ENCODE results near the gene GHITM. TPM values are rescaled to one million over a fixed set of nuclear protein-coding genes. Genes with fewer than 3 reads are reported as not detected.
"Not testable (repeated sequence)": the region's sequence is repeated elsewhere in the genome, so short reads cannot be mapped to it uniquely, and the experiment has no call there.

The GHITM gene
- total and polyA plus RNA-seq, 2 donors (not counting 1 experiment from before 2014, with no cell fraction given): 40.5 to 75.1 TPM

- H3K27me3 Mint-ChIP-seq: peaks cover 6% of the 10 kb centered on the region
- no peak overlapping the region for H2AFZ ChIP-seq (ENCODE audit: insufficient read depth, low read depth, low read length, poor library complexity, severe bottlenecking)
- intact Hi-C loops (cut with micrococcal nuclease): no loop called here
- H4K20me1 ChIP-seq (ENCODE audit: control insufficient read depth, insufficient read depth, low read length, poor library complexity, severe bottlenecking): no peaks in the 10 kb centered on the region
- H3K27me3 ChIP-seq (replicated peaks in 1 of 4; ENCODE audit: control extremely low read depth in 1 of 4, control insufficient read depth in 3 of 4, insufficient read depth in 4 of 4, low read length in 3 of 4): no peaks in the 10 kb centered on the region
- no peaks in the 10 kb centered on the region for H3K9me3 ChIP-seq (ENCODE audit: control extremely low read depth in 1 of 3, control insufficient read depth in 2 of 3, insufficient read depth in 1 of 3, low read length in 2 of 3)
- no peak overlapping the region for H3K9ac ChIP-seq (ENCODE audit: low read length)
- H3K4me3 ChIP-seq (ENCODE audit: control extremely low read depth in 1 of 5, extremely low read depth in 1 of 5, insufficient read depth in 1 of 5, low read depth in 2 of 5, low read length in 4 of 5): no peak overlapping the region
- H3K4me2 ChIP-seq (replicated peaks; ENCODE audit: low read depth, low read length, poor library complexity, severe bottlenecking): no peak overlapping the region
- H3K79me2 ChIP-seq (ENCODE audit: control insufficient read depth, insufficient read depth, low read length): no peaks in the 10 kb centered on the region
- H3K36me3 ChIP-seq (replicated peaks in 1 of 2; ENCODE audit: control extremely low read depth in 1 of 2, control insufficient read depth in 1 of 2, extremely low read depth in 1 of 2, insufficient read depth in 2 of 2, low read length in 1 of 2): no peaks in the 10 kb centered on the region
- H3K27ac Mint-ChIP-seq: no peak overlapping the region
- no peaks in the 10 kb centered on the region for H3K4me1 Mint-ChIP-seq
- ChIA-PET POLR2A (no interaction called here), CTCF (no interaction called here)
- no peak overlapping the region for H3K27ac ChIP-seq (ENCODE audit: low read length in 2 of 2)
- no peak for TF ChIP-seq EZH2 (IDR thresholded peaks at IDR 0.05; ENCODE audit: borderline replicate concordance, insufficient read depth, low read depth, low read length, poor library complexity, severe bottlenecking)
- no peak for TF ChIP-seq CTCF (IDR thresholded peaks at IDR 0.05)
- DNase-seq (no peak), ATAC-seq (ENCODE audit: low read depth) (no peak)
- H3K9me3 Mint-ChIP-seq (ENCODE audit: insufficient read depth): no peaks in the 10 kb centered on the region
- H3K4me3 Mint-ChIP-seq: no peak overlapping the region
- H3K4me1 ChIP-seq (ENCODE audit: control insufficient read depth in 2 of 2, insufficient read depth in 2 of 2, low read length in 2 of 2): no peaks in the 10 kb centered on the region
- WGBS (ENCODE audit: insufficient coverage): 92% methylated on average over 18 of the region's 18 CpGs
Measured at GRCh38 chr10:84108797-84109196, 30.5 kb upstream of the GHITM start.

GRCh38 chr10:84109772-84110171 lies 29.5 kb upstream of the GHITM start:
- H2AFZ ChIP-seq (ENCODE audit: insufficient read depth, low read depth, low read length, poor library complexity, severe bottlenecking); H3K27me3 ChIP-seq (replicated peaks in 1 of 4; ENCODE audit: control extremely low read depth in 1 of 4, control insufficient read depth in 3 of 4, insufficient read depth in 4 of 4, low read length in 3 of 4); H3K27ac Mint-ChIP-seq; CTCF ChIA-PET; intact Hi-C loops (cut with micrococcal nuclease); H3K4me2 ChIP-seq (replicated peaks; ENCODE audit: low read depth, low read length, poor library complexity, severe bottlenecking); H3K27me3 Mint-ChIP-seq; H3K9me3 ChIP-seq (ENCODE audit: control extremely low read depth in 1 of 3, control insufficient read depth in 2 of 3, insufficient read depth in 1 of 3, low read length in 2 of 3); H3K4me3 ChIP-seq (ENCODE audit: control extremely low read depth in 1 of 5, extremely low read depth in 1 of 5, insufficient read depth in 1 of 5, low read depth in 2 of 5, low read length in 4 of 5); ATAC-seq (ENCODE audit: low read depth); H3K9ac ChIP-seq (ENCODE audit: low read length); H3K27ac ChIP-seq (ENCODE audit: low read length in 2 of 2); H4K20me1 ChIP-seq (ENCODE audit: control insufficient read depth, insufficient read depth, low read length, poor library complexity, severe bottlenecking); H3K36me3 ChIP-seq (replicated peaks in 1 of 2; ENCODE audit: control extremely low read depth in 1 of 2, control insufficient read depth in 1 of 2, extremely low read depth in 1 of 2, insufficient read depth in 2 of 2, low read length in 1 of 2); H3K4me1 Mint-ChIP-seq; H3K79me2 ChIP-seq (ENCODE audit: control insufficient read depth, insufficient read depth, low read length); H3K4me3 Mint-ChIP-seq; POLR2A ChIA-PET; H3K4me1 ChIP-seq (ENCODE audit: control insufficient read depth in 2 of 2, insufficient read depth in 2 of 2, low read length in 2 of 2); DNase-seq; H3K9me3 Mint-ChIP-seq (ENCODE audit: insufficient read depth): not testable (repeated sequence)
- WGBS (ENCODE audit: insufficient coverage): 100% methylated on average over 3 of the region's 9 CpGs

DNA sequence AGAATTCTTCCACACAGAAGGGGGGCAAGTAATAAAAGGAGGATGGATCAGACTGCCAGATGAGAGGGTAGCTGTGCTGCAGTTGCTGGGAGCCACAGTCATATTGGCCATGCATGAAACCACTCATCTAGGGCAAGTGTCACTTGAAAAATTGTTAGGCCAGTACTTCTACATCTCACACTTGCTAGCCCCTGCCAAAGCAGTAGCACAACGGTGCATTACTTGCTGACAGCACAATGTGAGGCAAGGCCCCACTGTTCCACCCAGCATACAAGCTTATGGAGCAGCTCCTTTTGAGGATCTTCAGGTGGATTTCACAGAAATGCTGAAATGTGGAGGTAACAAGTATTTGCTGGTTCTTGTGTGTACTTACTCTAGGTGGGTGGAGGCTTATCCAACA lies 25.8 kb upstream of the GHITM start:
- H3K9me3 ChIP-seq (ENCODE audit: control extremely low read depth in 1 of 3, control insufficient read depth in 2 of 3, insufficient read depth in 1 of 3, low read length in 2 of 3); H3K27ac ChIP-seq (ENCODE audit: low read length in 2 of 2); H3K27me3 ChIP-seq (replicated peaks in 1 of 4; ENCODE audit: control extremely low read depth in 1 of 4, control insufficient read depth in 3 of 4, insufficient read depth in 4 of 4, low read length in 3 of 4); intact Hi-C loops (cut with micrococcal nuclease); H3K4me2 ChIP-seq (replicated peaks; ENCODE audit: low read depth, low read length, poor library complexity, severe bottlenecking); H3K27ac Mint-ChIP-seq; H2AFZ ChIP-seq (ENCODE audit: insufficient read depth, low read depth, low read length, poor library complexity, severe bottlenecking); H3K9me3 Mint-ChIP-seq (ENCODE audit: insufficient read depth); H3K4me3 Mint-ChIP-seq; H4K20me1 ChIP-seq (ENCODE audit: control insufficient read depth, insufficient read depth, low read length, poor library complexity, severe bottlenecking); H3K9ac ChIP-seq (ENCODE audit: low read length); H3K4me1 Mint-ChIP-seq; H3K36me3 ChIP-seq (replicated peaks in 1 of 2; ENCODE audit: control extremely low read depth in 1 of 2, control insufficient read depth in 1 of 2, extremely low read depth in 1 of 2, insufficient read depth in 2 of 2, low read length in 1 of 2); DNase-seq; CTCF ChIA-PET; H3K4me1 ChIP-seq (ENCODE audit: control insufficient read depth in 2 of 2, insufficient read depth in 2 of 2, low read length in 2 of 2); H3K4me3 ChIP-seq (ENCODE audit: control extremely low read depth in 1 of 5, extremely low read depth in 1 of 5, insufficient read depth in 1 of 5, low read depth in 2 of 5, low read length in 4 of 5); POLR2A ChIA-PET; H3K79me2 ChIP-seq (ENCODE audit: control insufficient read depth, insufficient read depth, low read length); ATAC-seq (ENCODE audit: low read depth): not testable (repeated sequence)
- 36% methylated on average over 1 of the region's 1 CpG for WGBS (ENCODE audit: insufficient coverage)
- peaks cover 18% of the 10 kb centered on the region for H3K27me3 Mint-ChIP-seq
